Activated CD4-positive, alpha-beta T cell treated with anti-CD3 and anti-CD28 coated beads, Interleukin-2, amount 10 ng/mL, durations not matched to agents 24 days and 14 days (primary cell): Measurements from ENCODE around the gene IGSF21. TPM values are rescaled to one million over a fixed set of nuclear protein-coding genes. Genes with fewer than 3 reads are reported as not detected.

ENCODE experiments used
- DNase-seq: peaks from one replicate; pipeline ENCODE4 v3.0.0; 2022
- H3K27ac Mint-ChIP-seq: one replicate; pipeline ENCODE4 v1.8.0; 2022; ENCODE audit warnings: mild to moderate bottlenecking, mixed read lengths
- H3K27me3 Mint-ChIP-seq: one replicate; pipeline ENCODE4 v1.8.0; 2022; ENCODE audit warnings: mixed read lengths
- H3K36me3 Mint-ChIP-seq: one replicate; pipeline ENCODE4 v1.8.0; 2022; ENCODE audit warnings: low read depth, mild to moderate bottlenecking, mixed read lengths
- H3K4me1 Mint-ChIP-seq: one replicate; pipeline ENCODE4 v1.8.0; 2021; ENCODE audit warnings: mixed read lengths
- H3K4me3 Mint-ChIP-seq: one replicate; pipeline ENCODE4 v1.8.0; 2022; ENCODE audit warnings: mild to moderate bottlenecking, moderate library complexity, mixed read lengths
- H3K9me3 Mint-ChIP-seq: one replicate; pipeline ENCODE4 v1.8.0; 2021; ENCODE audit warnings: mixed read lengths
- intact Hi-C: fragments of 100-400 bp; cut with micrococcal nuclease; formaldehyde crosslinking; loops from one replicate; pipeline ENCODE4 v1.15.1; 2023
- total RNA-seq: library from RNA; stranded (reverse); gene quantifications from 2 replicates; pipeline ENCODE4 v1.2.3, GENCODE V29; 2022

IGSF21 gene
- total RNA-seq, 1 donor from 2014 or later, result not detected

GRCh38 chr1:18341291-18342069, 233.9 kb downstream of the IGSF21 start:
- intact Hi-C loops, result no loop called here

GRCh38 chr1:18342744-18343143, 235.1 kb downstream of the IGSF21 start:
- Mint-ChIP-seq H3K36me3 (no peaks in the 10 kb centered on the region), H3K27ac (no peak overlapping the region), H3K4me1 (no peaks in the 10 kb centered on the region), H3K27me3 (no peaks in the 10 kb centered on the region), H3K9me3 (no peaks in the 10 kb centered on the region), H3K4me3 (no peak overlapping the region)
- DNase-seq, result no peak
- intact Hi-C loops, result no loop called here

More at GRCh38 chr1:18341291-18342069, 233.9 kb downstream of the IGSF21 start:
- Mint-ChIP-seq H3K27ac (no peak overlapping the region), H3K9me3 (no peaks in the 10 kb centered on the region), H3K36me3 (no peaks in the 10 kb centered on the region), H3K4me1 (no peaks in the 10 kb centered on the region), H3K27me3 (no peaks in the 10 kb centered on the region), H3K4me3 (no peak overlapping the region)
- no peak for DNase-seq

- Mint-ChIP-seq H3K4me1 (no peaks in the 10 kb centered on the region), H3K27me3 (no peaks in the 10 kb centered on the region), H3K27ac (no peak overlapping the region), H3K4me3 (no peak overlapping the region), H3K9me3 (no peaks in the 10 kb centered on the region), H3K36me3 (no peaks in the 10 kb centered on the region)
- intact Hi-C loops, result no loop called here
- DNase-seq, result no peak
Measured at GRCh38 chr1:18343581-18343980, 236.0 kb downstream of the IGSF21 start.

GRCh38 chr1:18344755-18345154, 237.2 kb downstream of the IGSF21 start:
- no peak for DNase-seq
- Mint-ChIP-seq H3K27me3 (no peaks in the 10 kb centered on the region), H3K4me3 (no peak overlapping the region), H3K36me3 (no peaks in the 10 kb centered on the region), H3K4me1 (no peaks in the 10 kb centered on the region), H3K27ac (no peak overlapping the region), H3K9me3 (no peaks in the 10 kb centered on the region)
- intact Hi-C loops, result no loop called here

- no peak overlapping the region for H3K27ac Mint-ChIP-seq
- no peaks in the 10 kb centered on the region for H3K9me3 Mint-ChIP-seq
- no peaks in the 10 kb centered on the region for H3K36me3 Mint-ChIP-seq
- H3K27me3 Mint-ChIP-seq, result no peaks in the 10 kb centered on the region
- H3K4me1 Mint-ChIP-seq, result no peaks in the 10 kb centered on the region
- DNase-seq, result no peak
- intact Hi-C loops, result no loop called here
- no peak overlapping the region for H3K4me3 Mint-ChIP-seq
Measured at GRCh38 chr1:18347559-18347958, 240.0 kb downstream of the IGSF21 start.

GRCh38 chr1:18348354-18348753, 240.8 kb downstream of the IGSF21 start:
- Mint-ChIP-seq H3K27ac (no peak overlapping the region), H3K36me3 (no peaks in the 10 kb centered on the region), H3K27me3 (peaks cover 2% of the 10 kb centered on the region), H3K4me3 (no peak overlapping the region), H3K4me1 (no peaks in the 10 kb centered on the region), H3K9me3 (no peaks in the 10 kb centered on the region)
- intact Hi-C loops, result no loop called here
- no peak for DNase-seq

GRCh38 chr1:18350747-18351146, 243.1 kb downstream of the IGSF21 start:
- Mint-ChIP-seq H3K36me3 (no peaks in the 10 kb centered on the region), H3K27me3 (peaks cover 4% of the 10 kb centered on the region), H3K27ac (no peak overlapping the region), H3K4me3 (no peak overlapping the region), H3K4me1 (no peaks in the 10 kb centered on the region), H3K9me3 (no peaks in the 10 kb centered on the region)
- DNase-seq, result no peak
- intact Hi-C loops, result no loop called here

- Mint-ChIP-seq H3K9me3 (no peaks in the 10 kb centered on the region), H3K4me3 (no peak overlapping the region), H3K4me1 (no peaks in the 10 kb centered on the region), H3K36me3 (no peaks in the 10 kb centered on the region), H3K27ac (no peak overlapping the region), H3K27me3 (peaks cover 5% of the 10 kb centered on the region)
- no peak for DNase-seq
- intact Hi-C loops, result no loop called here
Measured at GRCh38 chr1:18351735-18352134, 244.1 kb downstream of the IGSF21 start.

- Mint-ChIP-seq H3K27me3 (peaks cover 7% of the 10 kb centered on the region), H3K4me1 (no peaks in the 10 kb centered on the region), H3K4me3 (no peak overlapping the region), H3K36me3 (no peaks in the 10 kb centered on the region), H3K9me3 (no peaks in the 10 kb centered on the region), H3K27ac (no peak overlapping the region)
- no peak for DNase-seq
- intact Hi-C loops, result no loop called here
Measured at GRCh38 chr1:18352636-18353265, 245.2 kb downstream of the IGSF21 start.

- no peaks in the 10 kb centered on the region for H3K36me3 Mint-ChIP-seq
- no peaks in the 10 kb centered on the region for H3K4me1 Mint-ChIP-seq
- intact Hi-C loops, result no loop called here
- peaks cover 7% of the 10 kb centered on the region for H3K27me3 Mint-ChIP-seq
- no peak for DNase-seq
- no peak overlapping the region for H3K27ac Mint-ChIP-seq
- H3K9me3 Mint-ChIP-seq, result no peaks in the 10 kb centered on the region
- no peak overlapping the region for H3K4me3 Mint-ChIP-seq
Measured at GRCh38 chr1:18353528-18353927, 245.9 kb downstream of the IGSF21 start.

GRCh38 chr1:18353992-18354391, 246.4 kb downstream of the IGSF21 start:
- H3K4me1 Mint-ChIP-seq, result no peaks in the 10 kb centered on the region
- no peaks in the 10 kb centered on the region for H3K36me3 Mint-ChIP-seq
- DNase-seq, result no peak
- H3K4me3 Mint-ChIP-seq, result no peak overlapping the region
- H3K27ac Mint-ChIP-seq, result no peak overlapping the region
- peaks cover 7% of the 10 kb centered on the region for H3K27me3 Mint-ChIP-seq
- intact Hi-C loops, result no loop called here
- no peaks in the 10 kb centered on the region for H3K9me3 Mint-ChIP-seq

GRCh38 chr1:18354612-18355011, 247.0 kb downstream of the IGSF21 start:
- no peaks in the 10 kb centered on the region for H3K36me3 Mint-ChIP-seq
- no peak overlapping the region for H3K4me3 Mint-ChIP-seq
- peaks cover 7% of the 10 kb centered on the region for H3K27me3 Mint-ChIP-seq
- no peaks in the 10 kb centered on the region for H3K4me1 Mint-ChIP-seq
- intact Hi-C loops, result no loop called here
- no peak for DNase-seq
- no peak overlapping the region for H3K27ac Mint-ChIP-seq
- H3K9me3 Mint-ChIP-seq, result no peaks in the 10 kb centered on the region

GRCh38 chr1:18357622-18358230, 250.1 kb downstream of the IGSF21 start:
- H3K4me1 Mint-ChIP-seq, result no peaks in the 10 kb centered on the region
- intact Hi-C loops, result no loop called here
- H3K27ac Mint-ChIP-seq, result no peak overlapping the region
- H3K4me3 Mint-ChIP-seq, result no peak overlapping the region
- no peak for DNase-seq
- H3K27me3 Mint-ChIP-seq, result peaks cover 7% of the 10 kb centered on the region
- no peaks in the 10 kb centered on the region for H3K9me3 Mint-ChIP-seq
- H3K36me3 Mint-ChIP-seq, result no peaks in the 10 kb centered on the region

GRCh38 chr1:18358600-18358999, 251.0 kb downstream of the IGSF21 start:
- no peaks in the 10 kb centered on the region for H3K36me3 Mint-ChIP-seq
- no peak overlapping the region for H3K27ac Mint-ChIP-seq
- H3K4me1 Mint-ChIP-seq, result no peaks in the 10 kb centered on the region
- H3K9me3 Mint-ChIP-seq, result no peaks in the 10 kb centered on the region
- no peak overlapping the region for H3K4me3 Mint-ChIP-seq
- peaks cover 5% of the 10 kb centered on the region for H3K27me3 Mint-ChIP-seq
- no peak for DNase-seq
- intact Hi-C loops, result no loop called here
